KG1 (cell line): ENCODE data around the gene ZC3H6.
"Not testable (repeated sequence)": the region's sequence is repeated elsewhere in the genome, so short reads cannot be mapped to it uniquely, and the experiment has no call there.

Experiments
- DNase-seq: peaks from one replicate; lab custom pipeline; 2025; lab: John Stamatoyannopoulos, UW

Gene ZC3H6

GRCh38 chr2:112321375-112322320 lies 46.3 kb downstream of the ZC3H6 start:
- DNase-seq, result no peak

GRCh38 chr2:112322919-112323318 lies 47.5 kb downstream of the ZC3H6 start:
- DNase-seq, result no peak

- no peak for DNase-seq
Observed at GRCh38 chr2:112332123-112332696, 56.8 kb downstream of the ZC3H6 start.

- no peak for DNase-seq
Observed at GRCh38 chr2:112335600-112335999, 60.2 kb downstream of the ZC3H6 start.

- DNase-seq, result no peak
Observed at GRCh38 chr2:112339986-112340385, 64.6 kb downstream of the ZC3H6 start.

GRCh38 chr2:112340475-112341267 lies 65.3 kb downstream of the ZC3H6 start:
- no peak for DNase-seq

- no peak for DNase-seq
Observed at GRCh38 chr2:112342067-112342550, 66.7 kb downstream of the ZC3H6 start.

GRCh38 chr2:112343827-112344585 lies 68.6 kb downstream of the ZC3H6 start:
- no peak for DNase-seq

- no peak for DNase-seq
Observed at GRCh38 chr2:112345030-112346027, 69.9 kb downstream of the ZC3H6 start.

- DNase-seq, result not testable (repeated sequence)
Observed at GRCh38 chr2:112352292-112352691, 76.9 kb downstream of the ZC3H6 start.

- DNase-seq, result not testable (repeated sequence)
Observed at GRCh38 chr2:112352809-112353603, 77.6 kb downstream of the ZC3H6 start.

GRCh38 chr2:112354335-112354734 lies 78.9 kb downstream of the ZC3H6 start:
- DNase-seq, result not testable (repeated sequence)

GRCh38 chr2:112360055-112360454 lies 84.7 kb downstream of the ZC3H6 start:
- not testable (repeated sequence) for DNase-seq
